ENCODE measurements around the gene NFATC3. TPM values are rescaled to one million over a fixed set of nuclear protein-coding genes. Genes with fewer than 3 reads are reported as not detected.
A peak's percentile ranks its signal among the peaks of the same experiment; 100 is the strongest.

Gene NFATC3
- total RNA-seq, 1 donor from 2014 or later, result 34.2 TPM

DNA sequence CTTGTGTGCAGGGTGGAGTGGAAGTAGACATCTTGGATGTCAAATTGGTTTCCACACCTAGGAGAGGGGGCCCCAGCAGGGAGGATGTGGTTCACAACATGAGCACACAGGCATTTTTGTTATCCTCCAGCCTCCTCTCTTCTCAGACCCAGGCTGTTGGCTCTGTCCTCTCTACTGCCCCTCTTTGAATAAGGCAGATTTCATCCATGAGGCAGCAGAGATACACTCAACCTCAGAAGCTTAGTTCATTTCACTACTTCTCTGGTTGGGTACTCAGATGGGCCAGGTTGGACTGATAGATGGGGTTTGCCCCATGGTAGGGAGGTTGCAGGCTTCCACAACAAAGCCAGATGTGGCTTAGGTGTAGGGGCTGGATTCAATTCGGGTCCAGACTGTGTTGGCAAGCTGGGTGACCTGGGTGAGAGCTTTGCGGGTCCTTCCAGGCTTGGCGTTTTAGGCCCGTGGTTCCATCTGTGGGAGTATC lies 22.2 kb upstream of the NFATC3 start:
- peaks cover 5% of the 10 kb centered on the region for H3K27me3 Mint-ChIP-seq (ENCODE audit: insufficient read depth, low read depth)
- DNase-seq (ENCODE audit: low spot score), result no peak
- H3K36me3 Mint-ChIP-seq, result peaks cover 15% of the 10 kb centered on the region

DNA sequence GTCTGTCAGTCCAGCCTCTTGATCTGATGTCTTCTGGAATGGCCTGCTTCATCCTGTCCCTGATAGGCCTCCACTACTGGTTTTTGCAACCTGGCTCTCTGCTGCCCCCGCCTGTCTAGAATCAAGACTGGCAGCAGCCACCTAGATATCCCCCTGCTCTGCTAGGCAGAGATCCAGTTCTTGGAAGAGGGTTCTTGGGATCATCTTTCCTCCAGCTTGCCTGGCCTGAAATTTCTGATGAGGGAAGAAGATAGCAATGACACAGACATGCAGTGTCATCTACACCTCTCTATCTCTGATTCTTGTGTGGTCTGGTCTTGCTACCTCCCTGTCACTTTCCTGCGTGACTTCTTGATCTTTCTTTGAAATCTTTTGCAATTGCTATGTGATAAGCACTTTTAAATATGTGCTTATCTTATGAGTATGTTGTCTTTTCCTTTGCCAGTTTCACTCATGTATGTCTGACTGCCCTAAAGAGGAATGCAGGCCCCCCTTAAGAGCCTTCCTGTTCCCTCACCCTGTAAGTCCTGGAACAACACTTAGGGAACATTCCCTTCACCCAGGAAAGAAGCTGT lies 20.3 kb upstream of the NFATC3 start:
- no peak overlapping the region for H3K4me3 ChIP-seq
- no peak overlapping the region for H2AFZ ChIP-seq (replicated peaks)
- Mint-ChIP-seq H3K4me3 (peak overlapping the region; percentile 6), H3K27me3 (ENCODE audit: insufficient read depth, low read depth) (peaks cover 5% of the 10 kb centered on the region), H3K36me3 (peaks cover 10% of the 10 kb centered on the region), H3K27ac (no peak overlapping the region), H3K9me3 (no peaks in the 10 kb centered on the region), H3K4me1 (peaks cover 16% of the 10 kb centered on the region)
- no peak overlapping the region for H3K27ac ChIP-seq
- H3K27me3 ChIP-seq, result no peaks in the 10 kb centered on the region
- no peaks in the 10 kb centered on the region for H3K79me2 ChIP-seq (ENCODE audit: low read depth)
- peak; percentile 79 for DNase-seq (ENCODE audit: low spot score)
- H3K4me1 ChIP-seq, result no peaks in the 10 kb centered on the region
- TF ChIP-seq, protein P1, sequence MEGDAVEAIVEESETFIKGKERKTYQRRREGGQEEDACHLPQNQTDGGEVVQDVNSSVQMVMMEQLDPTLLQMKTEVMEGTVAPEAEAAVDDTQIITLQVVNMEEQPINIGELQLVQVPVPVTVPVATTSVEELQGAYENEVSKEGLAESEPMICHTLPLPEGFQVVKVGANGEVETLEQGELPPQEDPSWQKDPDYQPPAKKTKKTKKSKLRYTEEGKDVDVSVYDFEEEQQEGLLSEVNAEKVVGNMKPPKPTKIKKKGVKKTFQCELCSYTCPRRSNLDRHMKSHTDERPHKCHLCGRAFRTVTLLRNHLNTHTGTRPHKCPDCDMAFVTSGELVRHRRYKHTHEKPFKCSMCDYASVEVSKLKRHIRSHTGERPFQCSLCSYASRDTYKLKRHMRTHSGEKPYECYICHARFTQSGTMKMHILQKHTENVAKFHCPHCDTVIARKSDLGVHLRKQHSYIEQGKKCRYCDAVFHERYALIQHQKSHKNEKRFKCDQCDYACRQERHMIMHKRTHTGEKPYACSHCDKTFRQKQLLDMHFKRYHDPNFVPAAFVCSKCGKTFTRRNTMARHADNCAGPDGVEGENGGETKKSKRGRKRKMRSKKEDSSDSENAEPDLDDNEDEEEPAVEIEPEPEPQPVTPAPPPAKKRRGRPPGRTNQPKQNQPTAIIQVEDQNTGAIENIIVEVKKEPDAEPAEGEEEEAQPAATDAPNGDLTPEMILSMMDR (IDR thresholded peaks at IDR 0.05), result peak; percentile 75
- TF ChIP-seq EZH2phosphoT487 (IDR thresholded peaks at IDR 0.05) (no peak), EZH2 (IDR thresholded peaks at IDR 0.05) (no peak)
- H3K9me3 ChIP-seq (ENCODE audit: low read depth), result no peaks in the 10 kb centered on the region
- H3K9ac ChIP-seq, result no peak overlapping the region
- H3F3A ChIP-seq (ENCODE audit: low read depth), result no peaks in the 10 kb centered on the region
- H3K4me2 ChIP-seq, result no peak overlapping the region
- no peaks in the 10 kb centered on the region for H3K36me3 ChIP-seq
- H4K20me1 ChIP-seq (ENCODE audit: low read depth), result no peaks in the 10 kb centered on the region

More for the DNA sequence above, 22.2 kb upstream of the NFATC3 start:
- no peak overlapping the region for H3K4me3 Mint-ChIP-seq
- Histone ChIP-seq H3K9ac (no peak overlapping the region), H3K4me1 (no peaks in the 10 kb centered on the region), H3K27me3 (no peaks in the 10 kb centered on the region), H3K27ac (no peak overlapping the region), H2AFZ (replicated peaks) (no peak overlapping the region), H3K79me2 (ENCODE audit: low read depth) (no peaks in the 10 kb centered on the region), H3K4me3 (no peak overlapping the region), H3K9me3 (ENCODE audit: low read depth) (no peaks in the 10 kb centered on the region), H3F3A (ENCODE audit: low read depth) (no peaks in the 10 kb centered on the region), H3K4me2 (no peak overlapping the region), H4K20me1 (ENCODE audit: low read depth) (no peaks in the 10 kb centered on the region), H3K36me3 (no peaks in the 10 kb centered on the region)
- H3K9me3 Mint-ChIP-seq, result no peaks in the 10 kb centered on the region
- H3K27ac Mint-ChIP-seq, result no peak overlapping the region
- TF ChIP-seq EZH2phosphoT487 (IDR thresholded peaks at IDR 0.05) (no peak), EZH2 (IDR thresholded peaks at IDR 0.05) (no peak)
- TF ChIP-seq, protein P1 (IDR thresholded peaks at IDR 0.05), result no peak
- peaks cover 16% of the 10 kb centered on the region for H3K4me1 Mint-ChIP-seq

DNA sequence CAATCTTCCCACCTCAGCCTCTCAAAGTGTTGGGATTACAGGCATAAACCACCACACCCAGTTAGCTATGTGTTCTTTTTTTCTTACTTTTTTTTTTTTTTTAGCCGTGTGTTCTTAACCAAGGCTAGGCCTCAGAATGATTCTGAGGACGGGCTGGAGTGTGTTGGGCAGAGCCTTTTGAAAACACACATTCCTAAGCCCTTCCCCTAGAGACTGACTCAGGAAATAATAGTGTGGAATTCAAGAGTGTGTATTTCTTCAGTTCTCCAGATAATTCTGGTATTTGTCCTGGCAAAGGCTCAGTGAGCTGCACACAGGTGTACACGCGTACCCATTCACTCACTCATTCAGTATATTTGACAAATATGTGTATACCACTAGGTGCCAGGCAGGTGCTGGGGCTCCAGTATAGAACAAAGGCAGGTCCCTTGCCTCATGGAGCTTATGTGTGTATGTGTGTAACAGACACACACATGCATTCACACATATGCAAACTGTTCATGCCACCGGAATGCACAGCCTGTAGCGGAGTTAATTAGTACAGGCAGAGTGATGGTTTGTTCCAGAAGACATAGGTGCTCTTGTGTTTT lies 19.4 kb upstream of the NFATC3 start:
- Histone ChIP-seq H3K27ac (no peak overlapping the region), H4K20me1 (ENCODE audit: low read depth) (no peaks in the 10 kb centered on the region), H3K4me3 (no peak overlapping the region), H3K4me1 (no peaks in the 10 kb centered on the region), H3K4me2 (no peak overlapping the region), H3K79me2 (ENCODE audit: low read depth) (no peaks in the 10 kb centered on the region), H3K27me3 (no peaks in the 10 kb centered on the region), H3K36me3 (no peaks in the 10 kb centered on the region), H2AFZ (replicated peaks) (no peak overlapping the region), H3K9ac (no peak overlapping the region), H3F3A (ENCODE audit: low read depth) (no peaks in the 10 kb centered on the region), H3K9me3 (ENCODE audit: low read depth) (no peaks in the 10 kb centered on the region)
- no peak overlapping the region for H3K4me3 Mint-ChIP-seq
- TF ChIP-seq EZH2 (IDR thresholded peaks at IDR 0.05) (no peak), EZH2phosphoT487 (IDR thresholded peaks at IDR 0.05) (no peak)
- TF ChIP-seq, protein P1 (IDR thresholded peaks at IDR 0.05), result no peak
- DNase-seq (ENCODE audit: low spot score), result no peak
- H3K27me3 Mint-ChIP-seq (ENCODE audit: insufficient read depth, low read depth), result peaks cover 4% of the 10 kb centered on the region
- peaks cover 10% of the 10 kb centered on the region for H3K36me3 Mint-ChIP-seq
- H3K4me1 Mint-ChIP-seq, result peaks cover 16% of the 10 kb centered on the region
- H3K27ac Mint-ChIP-seq, result no peak overlapping the region
- no peaks in the 10 kb centered on the region for H3K9me3 Mint-ChIP-seq

Measured in neural progenitor cell (in vitro differentiated cells).